IPS DF 19.7 (cell line): ENCODE measurements around the gene USP35.

Experiments
- DNase-seq: peaks from one replicate; pipeline ENCODE4 v3.0.0-alpha.2; 2013; ENCODE audit warnings: low read depth, low spot score

The USP35 gene, protein sequence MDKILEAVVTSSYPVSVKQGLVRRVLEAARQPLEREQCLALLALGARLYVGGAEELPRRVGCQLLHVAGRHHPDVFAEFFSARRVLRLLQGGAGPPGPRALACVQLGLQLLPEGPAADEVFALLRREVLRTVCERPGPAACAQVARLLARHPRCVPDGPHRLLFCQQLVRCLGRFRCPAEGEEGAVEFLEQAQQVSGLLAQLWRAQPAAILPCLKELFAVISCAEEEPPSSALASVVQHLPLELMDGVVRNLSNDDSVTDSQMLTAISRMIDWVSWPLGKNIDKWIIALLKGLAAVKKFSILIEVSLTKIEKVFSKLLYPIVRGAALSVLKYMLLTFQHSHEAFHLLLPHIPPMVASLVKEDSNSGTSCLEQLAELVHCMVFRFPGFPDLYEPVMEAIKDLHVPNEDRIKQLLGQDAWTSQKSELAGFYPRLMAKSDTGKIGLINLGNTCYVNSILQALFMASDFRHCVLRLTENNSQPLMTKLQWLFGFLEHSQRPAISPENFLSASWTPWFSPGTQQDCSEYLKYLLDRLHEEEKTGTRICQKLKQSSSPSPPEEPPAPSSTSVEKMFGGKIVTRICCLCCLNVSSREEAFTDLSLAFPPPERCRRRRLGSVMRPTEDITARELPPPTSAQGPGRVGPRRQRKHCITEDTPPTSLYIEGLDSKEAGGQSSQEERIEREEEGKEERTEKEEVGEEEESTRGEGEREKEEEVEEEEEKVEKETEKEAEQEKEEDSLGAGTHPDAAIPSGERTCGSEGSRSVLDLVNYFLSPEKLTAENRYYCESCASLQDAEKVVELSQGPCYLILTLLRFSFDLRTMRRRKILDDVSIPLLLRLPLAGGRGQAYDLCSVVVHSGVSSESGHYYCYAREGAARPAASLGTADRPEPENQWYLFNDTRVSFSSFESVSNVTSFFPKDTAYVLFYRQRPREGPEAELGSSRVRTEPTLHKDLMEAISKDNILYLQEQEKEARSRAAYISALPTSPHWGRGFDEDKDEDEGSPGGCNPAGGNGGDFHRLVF

DNA sequence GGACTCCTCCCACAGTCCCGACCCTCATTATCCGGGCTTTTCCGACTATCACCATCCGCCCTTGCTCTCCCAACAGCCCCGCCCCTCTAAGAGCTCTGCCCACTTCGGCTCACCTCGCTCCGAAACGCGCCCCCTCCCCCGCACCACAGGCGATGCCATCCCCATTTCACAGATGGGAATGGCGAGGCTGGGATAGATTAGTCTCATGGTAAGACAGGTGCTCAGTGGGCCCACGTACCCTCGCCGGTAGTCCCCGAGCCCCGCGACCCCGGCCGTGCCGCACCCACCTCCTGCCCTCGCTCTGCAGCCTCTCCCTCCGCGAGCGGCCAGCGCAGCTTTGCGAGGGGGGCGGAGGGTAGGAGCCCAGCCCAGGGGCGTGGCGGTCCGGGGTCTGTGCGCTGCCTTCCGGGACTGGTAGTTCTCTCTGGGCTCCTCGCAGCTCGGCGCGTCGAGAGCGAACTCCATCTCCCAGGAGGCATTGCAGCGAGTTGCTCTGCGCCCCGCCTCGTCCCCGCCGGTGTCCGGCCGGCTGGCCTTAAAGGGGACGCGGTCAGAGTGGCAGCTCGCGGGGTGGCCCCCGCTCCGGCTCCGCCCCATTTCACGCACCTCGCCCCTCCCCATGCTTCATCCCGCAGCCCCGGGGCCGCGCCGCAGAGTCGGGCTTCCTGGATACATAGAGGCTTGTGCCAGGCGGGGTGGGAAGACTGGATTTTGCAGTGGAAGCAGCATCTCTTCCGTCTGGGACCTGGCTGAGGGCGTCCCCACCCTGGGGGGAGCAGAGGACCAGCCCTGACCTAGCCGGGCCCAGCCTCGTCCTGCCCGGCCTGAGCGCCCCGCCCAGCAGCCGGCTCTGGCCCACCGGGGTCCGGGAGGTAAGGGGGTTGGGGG, at the start of gene USP35, which contains the start of gene KCTD21:
Gene USP35 (plus strand): TSS at position 634 of the 888 bp plus-strand sequence. CDS start 7,327 bp downstream, outside the sequence.
Gene KCTD21 (minus strand): TSS at position 341 of the 888 bp plus-strand sequence. CDS start 14,072 bp downstream, outside the sequence.
- peak; percentile 88 for DNase-seq

DNA sequence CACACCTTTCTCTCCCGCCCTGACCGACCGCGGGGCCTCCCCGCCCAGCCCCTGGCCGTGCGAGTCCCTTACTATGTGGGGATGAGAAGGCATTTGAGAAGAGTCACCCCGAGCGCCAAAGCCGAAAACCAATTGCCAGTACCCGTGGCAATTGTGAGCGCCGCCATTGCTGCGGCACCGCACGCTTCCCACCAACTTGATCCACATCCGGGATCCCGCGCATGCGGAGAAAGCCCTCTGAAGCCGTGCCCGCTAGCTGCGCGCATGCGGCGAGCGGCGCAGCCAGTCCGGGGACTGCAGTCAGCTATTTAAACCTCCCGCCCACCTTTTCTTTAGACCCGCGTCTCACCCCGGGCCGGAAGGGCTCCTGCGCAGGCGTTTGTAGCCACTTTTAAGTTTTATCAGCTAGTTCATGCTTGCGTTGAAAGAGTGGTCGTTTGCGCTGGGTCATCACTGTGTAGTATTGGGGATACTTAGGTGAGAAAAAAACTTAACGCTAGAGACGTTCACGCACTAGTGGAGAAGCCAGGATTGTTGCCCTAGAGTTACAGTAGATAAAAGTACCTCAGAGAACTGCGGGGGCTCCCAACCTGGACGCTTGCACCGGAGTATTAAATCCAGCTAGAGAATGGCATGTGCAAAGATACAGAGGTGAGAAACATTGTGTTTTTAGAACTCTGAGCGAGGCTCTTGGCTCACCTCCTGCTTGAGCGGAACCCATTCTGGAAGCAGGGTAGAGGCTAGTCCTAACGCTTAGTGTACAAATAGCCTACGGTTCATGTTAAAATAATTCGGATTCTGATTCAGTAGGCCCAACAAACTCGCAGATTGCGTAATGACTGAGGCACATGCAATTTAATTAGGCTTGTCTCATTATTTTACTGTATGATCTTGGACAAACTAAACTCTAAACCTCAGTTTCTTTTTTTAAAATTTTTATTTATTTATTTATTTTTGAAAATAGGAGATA, 49.0 kb upstream of the USP35 start, which contains the start of gene ALG8:
Gene ALG8 (minus strand): TSS at position 205 of the 970 bp plus-strand sequence. CDS start 38 bp downstream, at position 167.
- DNase-seq, result peak; percentile 86

DNA sequence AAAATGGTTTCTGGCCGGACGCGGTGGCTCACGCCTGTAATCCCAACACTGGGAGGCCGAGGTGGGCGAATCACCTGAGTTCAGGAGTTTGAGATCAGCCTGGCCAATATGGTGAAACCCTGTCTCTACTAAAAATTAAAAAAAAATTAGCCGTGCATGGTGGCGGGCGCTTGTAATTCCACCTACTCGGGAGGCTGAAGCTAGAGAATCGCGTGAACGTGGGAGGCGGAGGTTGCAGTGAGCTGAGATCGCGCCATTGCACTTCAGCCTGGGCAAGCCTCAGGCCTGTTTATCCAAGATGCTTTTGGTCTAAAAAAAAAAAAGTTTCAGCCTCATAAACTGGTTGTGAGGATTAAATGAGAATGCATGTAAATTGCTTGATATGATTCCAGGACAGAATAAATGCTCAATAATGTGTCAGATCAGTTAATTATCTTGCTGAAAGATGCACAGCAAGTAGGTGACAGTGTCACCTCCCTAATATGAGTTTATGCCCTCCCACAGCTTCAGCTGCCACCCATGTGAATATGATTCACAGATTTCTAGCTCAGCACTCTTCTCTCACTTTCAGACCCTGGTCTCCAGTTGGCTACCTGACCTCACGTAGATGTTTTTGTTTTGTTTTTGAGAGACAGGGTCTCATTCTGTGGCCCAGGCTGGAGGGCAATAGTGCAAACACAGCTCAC, 48.2 kb upstream of the USP35 start:
- DNase-seq, result no peak

DNA sequence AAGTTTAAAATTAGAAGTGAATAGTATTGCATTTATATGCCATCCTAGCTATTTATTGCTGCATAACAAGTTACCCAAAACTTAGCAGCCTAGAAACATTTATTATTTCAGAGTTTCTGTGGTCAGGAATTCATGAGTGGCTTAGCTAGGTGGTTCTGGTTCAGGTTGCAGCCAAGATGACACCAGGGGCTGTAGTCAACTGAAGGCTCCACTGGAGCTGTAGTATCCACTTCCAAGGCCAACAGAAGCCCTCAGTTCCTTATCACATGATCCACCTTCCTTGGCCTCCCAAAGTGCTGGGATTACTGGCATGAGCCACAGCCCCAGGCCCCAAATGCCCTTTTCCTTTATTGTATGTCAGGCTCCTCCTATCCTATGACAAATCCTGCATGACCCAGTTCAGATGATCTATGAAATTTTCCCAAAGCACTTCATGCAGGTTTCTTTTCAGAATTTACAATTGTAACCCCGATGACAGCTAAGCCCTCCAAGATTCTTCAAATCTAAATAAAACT, 43.2 kb upstream of the USP35 start:
- no peak for DNase-seq

DNA sequence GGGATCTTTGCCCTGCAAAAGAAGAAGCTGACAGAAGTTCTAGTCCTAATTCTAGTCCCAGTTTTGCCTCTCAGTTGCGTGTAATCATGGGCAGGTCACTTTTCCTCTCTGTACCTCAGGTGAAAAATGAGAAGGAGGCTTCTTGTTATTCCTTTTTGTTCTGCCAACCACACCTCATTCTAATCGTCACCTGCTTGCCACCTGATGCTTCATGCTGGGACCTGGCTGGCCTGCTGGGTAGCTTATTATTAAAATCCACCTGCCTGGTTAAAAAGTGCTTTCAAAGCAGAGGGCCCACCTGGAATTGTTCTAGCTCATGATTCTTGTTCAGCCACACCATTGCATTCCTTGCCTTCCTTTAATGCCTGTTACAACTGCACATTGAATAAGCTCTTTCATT, 40.9 kb upstream of the USP35 start:
- no peak for DNase-seq

DNA sequence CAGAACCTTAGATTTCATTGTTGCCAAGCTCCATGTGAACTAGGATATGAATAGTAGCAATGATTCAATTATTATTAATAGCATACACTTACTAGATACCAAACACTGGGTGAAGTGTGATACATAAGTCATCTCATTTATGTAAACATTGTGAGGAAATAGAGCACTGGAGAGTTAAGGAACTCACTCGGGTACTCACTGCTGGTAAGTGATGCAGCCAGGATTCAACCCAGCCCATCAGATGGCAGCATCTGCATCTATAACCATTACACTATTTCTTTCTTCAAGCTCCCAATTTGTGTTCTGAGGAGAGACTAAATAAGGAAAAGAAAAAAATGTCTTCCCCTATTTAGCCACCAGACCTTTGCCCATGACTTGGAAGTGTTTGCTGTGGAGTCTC, 39.1 kb upstream of the USP35 start:
- no peak for DNase-seq

GRCh38 chr11:78150346-78150745, 38.4 kb upstream of the USP35 start:
- DNase-seq, result no peak

- no peak for DNase-seq
Observed at GRCh38 chr11:78150754-78151153, 38.0 kb upstream of the USP35 start.

DNA sequence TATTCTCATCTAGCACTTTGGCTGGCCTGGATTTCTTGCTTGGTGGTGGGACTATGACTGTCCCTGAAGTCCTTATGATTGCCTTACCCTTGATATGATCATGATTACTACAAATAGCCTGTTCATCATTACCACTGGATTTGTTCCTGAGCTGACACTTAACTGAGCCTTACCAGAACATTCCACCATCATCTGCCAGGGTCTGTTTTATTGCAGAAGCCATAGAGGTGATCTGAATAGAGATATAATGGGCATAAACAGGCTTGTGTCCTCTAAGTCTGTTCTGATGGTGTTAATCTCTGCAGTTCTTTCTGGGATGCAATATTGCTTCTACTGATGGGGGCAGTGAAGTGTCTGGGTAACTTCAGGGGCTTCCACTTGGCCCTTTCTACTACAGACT, 36.9 kb upstream of the USP35 start:
- DNase-seq, result no peak

- no peak for DNase-seq
Observed at GRCh38 chr11:78156127-78156844, 32.4 kb upstream of the USP35 start.

DNA sequence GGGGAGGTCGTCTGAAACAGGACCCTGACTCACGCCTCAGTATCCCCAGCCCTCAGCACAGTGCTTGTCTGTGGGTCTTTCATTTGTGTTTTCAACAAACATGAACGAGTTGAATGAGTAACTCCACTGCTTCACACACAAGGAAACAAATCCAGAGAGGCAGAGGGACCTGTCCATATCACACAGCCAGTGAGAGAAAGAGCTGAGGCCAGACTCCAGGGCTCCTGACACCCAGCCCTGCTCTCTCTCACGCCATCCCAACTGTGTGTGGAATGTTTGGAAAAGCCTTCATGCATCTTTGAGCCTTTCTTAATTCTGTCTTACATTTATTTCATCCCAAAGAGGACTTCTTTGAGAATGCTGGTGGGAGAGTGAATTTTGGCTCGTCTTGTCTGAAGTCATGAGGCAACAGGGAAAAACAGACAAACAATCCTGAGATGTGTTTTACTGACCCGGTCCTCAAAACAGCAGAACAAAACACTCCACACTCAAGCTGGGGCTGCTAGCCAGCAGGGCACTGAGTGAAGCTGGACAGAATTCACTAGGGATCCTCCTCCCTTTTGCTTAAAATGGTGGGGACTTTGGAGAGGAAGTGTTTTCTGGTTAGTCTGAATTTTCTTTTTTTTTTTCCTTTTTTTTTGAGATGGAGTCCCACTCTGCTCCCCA, 29.6 kb upstream of the USP35 start:
- no peak for DNase-seq

- no peak for DNase-seq
Observed at GRCh38 chr11:78160557-78160956, 28.2 kb upstream of the USP35 start.

DNA sequence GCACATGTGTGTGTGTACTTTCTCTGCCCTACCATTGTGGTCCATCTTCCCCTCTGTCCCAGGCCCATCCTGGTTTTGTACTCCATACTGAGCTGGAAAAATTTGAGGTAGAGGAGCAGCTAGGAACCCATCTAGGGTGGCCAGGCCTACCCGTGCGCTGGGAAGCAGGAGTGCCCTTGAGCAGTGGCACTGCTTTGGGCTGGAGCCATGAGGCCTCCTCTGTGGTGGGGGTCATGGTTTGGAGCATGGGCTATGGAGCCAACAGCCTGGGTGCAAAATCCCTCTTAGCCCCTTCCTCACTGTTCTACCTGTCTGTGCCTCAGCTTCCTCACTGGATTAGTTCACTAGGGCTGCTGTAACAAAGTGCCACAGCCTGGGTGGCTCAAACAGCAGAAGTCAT, 27.4 kb upstream of the USP35 start:
- DNase-seq, result no peak

DNA sequence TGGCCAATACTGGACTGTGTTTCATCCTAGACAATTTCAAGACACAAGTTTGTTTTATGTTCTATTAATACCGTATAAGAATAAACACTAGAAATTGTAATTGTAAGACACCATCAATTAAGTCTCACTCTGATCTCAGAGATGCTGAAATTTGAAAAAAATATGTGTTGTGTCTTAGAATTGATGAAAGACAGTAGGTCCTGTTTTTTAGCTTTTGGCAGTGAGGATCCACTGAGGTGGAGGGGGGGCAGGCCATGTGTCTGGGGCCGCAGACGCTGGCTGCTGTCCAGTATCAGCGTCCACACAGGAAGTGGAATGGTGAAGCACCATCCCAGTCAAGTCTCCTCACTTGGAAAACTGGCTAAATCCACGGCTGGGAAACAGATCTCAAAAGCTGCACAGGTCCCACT, 26.8 kb upstream of the USP35 start:
- no peak for DNase-seq

- no peak for DNase-seq
Observed at GRCh38 chr11:78163828-78164227, 24.9 kb upstream of the USP35 start.

GRCh38 chr11:78164471-78164870, 24.2 kb upstream of the USP35 start:
- no peak for DNase-seq

- no peak for DNase-seq
Observed at GRCh38 chr11:78166855-78167469, 21.8 kb upstream of the USP35 start.
